Activated naive CD4-positive, alpha-beta T cell treated with anti-CD3 and anti-CD28 coated beads, Interleukin-2, amount 50 U/mL, for 24 hours (primary cell): Measurements from ENCODE around the gene MPHOSPH10.
"Not testable (repeated sequence)": the region's sequence is repeated elsewhere in the genome, so short reads cannot be mapped to it uniquely, and the experiment has no call there.

Source experiments
- H3K27ac Mint-ChIP-seq: one replicate; pipeline ENCODE4 v1.8.0; 2021; ENCODE audit warnings: mild to moderate bottlenecking, mixed read lengths
- H3K27me3 Mint-ChIP-seq: one replicate; pipeline ENCODE4 v1.8.0; 2021; ENCODE audit warnings: mixed read lengths
- H3K36me3 Mint-ChIP-seq: one replicate; pipeline ENCODE4 v1.8.0; 2021; ENCODE audit warnings: mixed read lengths
- H3K4me1 Mint-ChIP-seq: one replicate; pipeline ENCODE4 v1.8.0; 2021; ENCODE audit warnings: mixed read lengths
- H3K4me3 Mint-ChIP-seq: one replicate; pipeline ENCODE4 v1.8.0; 2021; ENCODE audit warnings: mild to moderate bottlenecking, mixed read lengths
- H3K9me3 Mint-ChIP-seq: one replicate; pipeline ENCODE4 v1.8.0; 2021; ENCODE audit warnings: mixed read lengths

The MPHOSPH10 gene

DNA sequence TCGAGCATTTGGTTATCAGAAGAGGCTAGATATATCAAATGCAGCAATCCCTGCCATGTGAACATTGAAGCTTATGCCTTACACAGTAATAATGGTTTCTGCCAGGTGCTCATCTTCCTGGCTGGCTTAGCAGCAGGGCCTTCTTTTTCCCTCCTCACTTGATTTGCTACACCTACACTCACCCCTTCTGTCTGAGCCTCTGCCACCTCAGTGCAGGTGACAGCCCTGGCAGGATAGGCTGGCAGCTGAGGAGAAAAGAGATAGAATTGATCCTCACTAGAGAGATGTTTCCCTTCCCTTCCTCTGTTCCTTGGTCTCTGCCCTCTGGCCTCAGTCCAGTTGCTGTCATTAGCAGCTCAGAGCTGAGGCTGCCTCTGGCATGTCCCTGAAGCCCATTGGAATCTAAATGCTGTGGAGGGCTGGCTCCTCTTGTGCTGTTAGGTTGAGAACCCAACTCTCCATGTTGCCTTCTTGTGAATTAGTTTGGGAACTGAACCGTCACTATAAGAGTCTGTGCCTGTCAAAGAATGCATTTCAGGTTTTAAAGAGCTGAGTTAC, 18.2 kb downstream of the MPHOSPH10 start:
- Mint-ChIP-seq H3K27me3 (no peaks in the 10 kb centered on the region), H3K4me1 (no peaks in the 10 kb centered on the region), H3K4me3 (no peak overlapping the region), H3K27ac (no peak overlapping the region), H3K9me3 (no peaks in the 10 kb centered on the region), H3K36me3 (peaks cover 17% of the 10 kb centered on the region)

DNA sequence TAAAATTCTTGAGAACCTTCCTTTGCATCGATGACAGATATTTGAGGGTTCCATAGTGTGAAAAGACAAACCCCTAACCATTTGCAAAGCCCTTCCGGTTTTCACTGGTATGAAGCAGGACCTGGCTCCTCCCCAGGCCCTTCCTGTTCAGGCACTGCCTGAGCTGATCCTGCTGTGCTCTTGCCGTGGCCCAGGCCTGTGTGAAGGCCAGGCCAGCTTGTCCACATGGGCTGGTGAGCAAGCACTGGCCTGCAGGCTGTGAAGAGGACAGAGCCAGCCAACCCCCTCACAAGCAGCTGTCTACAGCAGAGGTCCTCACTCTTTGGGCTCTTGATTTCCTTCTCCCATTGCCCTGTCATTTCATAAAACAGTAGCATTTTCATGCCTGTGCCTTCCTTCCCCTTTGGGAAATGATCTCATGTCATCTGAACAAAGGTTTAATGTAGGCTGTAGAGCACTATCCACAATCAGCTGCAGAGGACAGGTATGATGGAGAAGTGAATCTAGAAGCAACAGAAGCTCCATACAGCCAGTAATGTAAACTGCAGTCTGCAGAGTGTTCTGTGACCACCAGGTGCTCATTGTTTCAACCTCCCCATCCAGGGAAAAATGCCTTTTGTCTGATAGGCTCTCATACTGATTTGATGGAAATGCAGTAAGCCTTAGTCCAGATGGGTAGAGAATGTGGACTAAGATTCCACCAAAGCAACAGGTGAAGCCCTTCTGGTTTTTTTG, 19.8 kb downstream of the MPHOSPH10 start:
- H3K9me3 Mint-ChIP-seq = no peaks in the 10 kb centered on the region
- no peak overlapping the region for H3K27ac Mint-ChIP-seq
- no peak overlapping the region for H3K4me3 Mint-ChIP-seq
- H3K27me3 Mint-ChIP-seq = no peaks in the 10 kb centered on the region
- peaks cover 11% of the 10 kb centered on the region for H3K36me3 Mint-ChIP-seq
- H3K4me1 Mint-ChIP-seq = no peaks in the 10 kb centered on the region

DNA sequence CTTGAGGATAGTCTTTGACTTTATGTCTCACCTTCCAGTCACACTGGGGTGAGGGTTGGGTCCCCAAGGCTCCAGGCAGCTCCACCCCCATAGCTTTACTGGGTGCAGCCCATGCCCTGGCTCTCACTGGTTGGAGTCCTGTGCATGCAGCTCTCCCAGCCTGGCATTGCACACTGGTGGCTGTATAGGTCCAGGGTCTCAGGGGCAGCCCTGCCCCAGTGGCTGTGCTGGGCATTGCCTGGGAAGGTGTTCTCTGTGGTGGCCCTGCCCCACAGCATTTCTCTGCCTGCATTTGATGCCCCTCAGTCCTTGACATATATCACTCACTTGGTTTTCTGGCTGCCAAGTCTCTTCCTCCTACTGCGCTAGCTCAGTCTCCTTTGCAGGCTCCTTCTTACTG, 21.2 kb downstream of the MPHOSPH10 start:
- no peak overlapping the region for H3K4me3 Mint-ChIP-seq
- H3K27ac Mint-ChIP-seq = no peak overlapping the region
- H3K9me3 Mint-ChIP-seq = no peaks in the 10 kb centered on the region

DNA sequence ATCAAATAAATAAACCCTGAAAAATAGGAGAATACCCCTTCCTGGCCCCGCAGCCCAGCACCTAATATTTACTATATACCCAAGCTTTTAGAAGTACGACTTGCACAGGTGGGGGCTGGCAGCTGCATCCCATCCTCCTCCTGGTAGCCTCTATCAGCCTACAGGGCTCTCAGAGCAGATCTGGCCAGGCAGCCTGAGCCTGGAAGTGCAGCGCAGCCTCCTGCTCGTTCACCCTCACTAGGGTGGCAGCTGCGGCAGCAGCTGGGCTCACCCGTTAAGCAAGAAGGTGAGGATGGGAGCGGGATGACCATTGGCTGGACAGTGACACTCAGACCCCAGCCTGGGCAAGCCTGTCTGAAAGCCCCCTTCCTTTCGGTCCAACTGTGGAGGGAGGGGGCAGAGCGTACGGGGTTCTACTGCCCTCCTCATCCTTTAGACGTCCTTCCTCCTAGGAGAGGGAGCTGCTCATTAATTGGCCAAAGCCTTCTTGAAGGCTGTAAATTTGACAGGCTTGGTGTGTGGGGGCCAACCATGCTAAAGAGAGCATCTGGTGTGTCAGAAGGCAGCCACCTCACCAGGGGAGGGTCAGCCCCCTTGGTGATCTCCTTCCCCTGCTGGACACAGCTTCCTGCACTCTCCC, 23.3 kb downstream of the MPHOSPH10 start:
- peaks cover 2% of the 10 kb centered on the region for H3K27me3 Mint-ChIP-seq
- no peaks in the 10 kb centered on the region for H3K9me3 Mint-ChIP-seq
- peaks cover 8% of the 10 kb centered on the region for H3K4me1 Mint-ChIP-seq
- H3K36me3 Mint-ChIP-seq = peaks cover 5% of the 10 kb centered on the region
- H3K27ac Mint-ChIP-seq = no peak overlapping the region
- H3K4me3 Mint-ChIP-seq = no peak overlapping the region

More for the DNA sequence above, 21.2 kb downstream of the MPHOSPH10 start:
- Mint-ChIP-seq H3K4me1 (no peaks in the 10 kb centered on the region), H3K27me3 (no peaks in the 10 kb centered on the region), H3K36me3 (peaks cover 8% of the 10 kb centered on the region)

DNA sequence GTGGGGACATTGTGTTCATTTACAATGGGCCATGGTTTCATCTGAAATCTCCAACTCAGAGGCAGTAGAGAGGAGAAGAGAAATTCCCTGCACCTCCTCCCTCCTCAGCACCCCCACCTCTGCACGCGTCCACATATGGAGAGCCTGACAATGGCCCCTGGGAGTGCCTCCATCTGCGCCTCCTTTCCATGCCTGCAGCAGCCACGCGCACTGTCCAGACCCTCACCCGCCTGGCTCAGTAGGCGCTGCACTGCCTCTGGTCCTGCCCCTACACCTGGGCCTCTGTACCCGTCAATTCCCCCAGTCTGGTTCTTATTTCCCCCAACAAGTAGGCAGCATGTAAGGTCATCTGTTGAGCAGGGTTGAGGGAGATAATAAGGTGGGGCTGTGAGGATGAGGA, 23.8 kb downstream of the MPHOSPH10 start:
- Mint-ChIP-seq H3K27ac (no peak overlapping the region), H3K4me1 (peaks cover 8% of the 10 kb centered on the region), H3K9me3 (no peaks in the 10 kb centered on the region), H3K27me3 (peaks cover 2% of the 10 kb centered on the region), H3K4me3 (no peak overlapping the region), H3K36me3 (peaks cover 2% of the 10 kb centered on the region)

DNA sequence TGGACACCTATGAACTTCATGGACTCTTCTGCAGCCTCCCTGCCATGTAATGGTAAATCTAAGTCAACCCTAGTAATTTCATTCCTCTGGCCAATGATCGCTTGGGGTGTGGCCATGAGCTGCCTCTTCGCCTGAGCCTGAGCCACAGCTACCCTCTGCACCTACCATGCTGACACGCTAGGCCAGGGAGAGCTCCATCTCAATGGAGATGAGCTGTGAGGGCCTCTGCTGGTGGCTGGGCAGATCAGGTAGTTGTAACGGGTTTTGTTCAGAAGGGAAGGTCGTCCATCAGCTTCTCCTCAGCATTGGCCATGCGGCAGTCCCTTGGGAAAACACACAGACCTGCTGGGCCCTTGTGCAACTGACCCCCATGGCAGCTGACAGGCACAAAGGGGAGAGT, 24.4 kb downstream of the MPHOSPH10 start:
- no peak overlapping the region for H3K27ac Mint-ChIP-seq
- peaks cover 8% of the 10 kb centered on the region for H3K4me1 Mint-ChIP-seq
- peaks cover 2% of the 10 kb centered on the region for H3K27me3 Mint-ChIP-seq
- no peaks in the 10 kb centered on the region for H3K9me3 Mint-ChIP-seq
- no peaks in the 10 kb centered on the region for H3K36me3 Mint-ChIP-seq
- no peak overlapping the region for H3K4me3 Mint-ChIP-seq

DNA sequence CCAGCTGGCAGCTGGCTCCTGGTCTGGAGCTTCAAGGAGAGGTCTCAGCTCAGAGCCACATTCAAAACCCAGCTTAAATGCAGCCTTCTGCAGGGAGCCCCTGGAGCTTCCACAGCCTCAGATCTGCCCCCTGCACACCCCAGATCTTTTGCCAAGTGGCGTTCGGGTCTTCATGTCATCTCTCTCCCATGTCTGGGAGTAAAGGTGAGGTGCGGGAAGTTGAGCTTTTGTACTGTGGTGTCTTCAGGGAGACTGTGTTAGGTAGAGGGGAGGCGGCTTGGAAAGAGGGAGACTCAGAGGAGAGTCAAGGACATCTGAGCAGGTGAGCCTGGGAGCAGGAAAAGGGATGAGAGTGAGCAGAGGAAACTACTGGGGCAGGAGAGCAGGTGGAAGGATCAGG, 25.4 kb downstream of the MPHOSPH10 start:
- Mint-ChIP-seq H3K4me1 (peaks cover 8% of the 10 kb centered on the region), H3K27ac (no peak overlapping the region), H3K36me3 (no peaks in the 10 kb centered on the region), H3K4me3 (no peak overlapping the region), H3K9me3 (no peaks in the 10 kb centered on the region), H3K27me3 (peaks cover 2% of the 10 kb centered on the region)

DNA sequence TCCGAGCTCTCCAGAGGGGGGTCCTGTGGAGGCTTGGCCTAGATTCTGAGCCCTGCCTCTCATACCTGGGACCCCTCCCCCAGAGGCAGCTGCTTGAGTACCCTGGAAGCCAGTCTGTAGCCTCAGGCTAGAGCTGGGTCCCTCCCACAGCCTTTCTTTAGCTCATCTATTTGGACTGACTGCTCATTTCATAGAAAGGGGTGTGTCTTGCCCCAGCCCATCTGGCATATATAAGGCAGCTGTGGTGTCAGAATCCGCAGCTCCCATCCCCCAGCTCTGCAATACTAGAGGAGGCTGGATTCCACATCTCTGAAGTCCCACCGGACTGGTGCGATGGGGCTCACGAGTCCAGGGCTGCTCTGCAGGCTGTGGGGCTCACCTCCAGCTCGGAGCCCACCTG, 26.1 kb downstream of the MPHOSPH10 start:
- Mint-ChIP-seq H3K4me3 (no peak overlapping the region), H3K36me3 (no peaks in the 10 kb centered on the region), H3K27me3 (peaks cover 2% of the 10 kb centered on the region), H3K9me3 (no peaks in the 10 kb centered on the region), H3K27ac (no peak overlapping the region), H3K4me1 (peaks cover 8% of the 10 kb centered on the region)

DNA sequence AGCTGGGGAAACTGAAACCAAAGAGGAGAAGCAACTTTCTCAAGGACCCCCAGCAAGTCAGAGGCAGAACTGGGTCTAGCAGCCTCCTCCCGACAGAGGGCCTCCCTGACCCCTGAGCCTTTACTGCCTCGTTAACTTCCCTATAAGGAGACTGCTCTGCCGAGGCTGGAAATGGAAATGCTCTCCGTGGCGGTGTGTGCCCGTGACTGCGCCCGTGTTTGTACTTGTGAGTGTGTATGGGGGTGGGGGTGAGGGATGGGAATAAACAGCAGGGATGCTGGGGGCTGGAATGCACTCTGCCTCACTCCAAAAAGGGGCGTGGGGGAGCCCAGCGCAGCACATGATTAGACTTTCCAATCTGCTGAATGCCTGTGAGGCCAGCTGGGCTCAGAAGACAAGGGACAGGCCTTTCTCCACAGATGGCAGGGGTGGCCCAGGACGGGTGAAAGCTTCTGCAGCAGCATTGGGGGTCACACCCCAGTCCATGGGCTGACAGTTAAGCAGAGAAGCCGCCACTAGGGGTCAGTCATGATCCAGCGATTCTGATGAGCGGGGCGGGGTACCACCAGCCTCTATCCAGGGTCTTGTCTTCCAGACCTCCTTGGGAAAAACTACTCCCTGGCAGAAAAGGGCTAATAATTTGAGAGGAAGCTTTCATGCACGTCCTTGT, 26.8 kb downstream of the MPHOSPH10 start:
- H3K9me3 Mint-ChIP-seq = no peaks in the 10 kb centered on the region
- peaks cover 2% of the 10 kb centered on the region for H3K27me3 Mint-ChIP-seq
- no peaks in the 10 kb centered on the region for H3K36me3 Mint-ChIP-seq
- H3K4me3 Mint-ChIP-seq = no peak overlapping the region
- H3K27ac Mint-ChIP-seq = peak overlapping the region; percentile 52
- H3K4me1 Mint-ChIP-seq = peaks cover 8% of the 10 kb centered on the region

DNA sequence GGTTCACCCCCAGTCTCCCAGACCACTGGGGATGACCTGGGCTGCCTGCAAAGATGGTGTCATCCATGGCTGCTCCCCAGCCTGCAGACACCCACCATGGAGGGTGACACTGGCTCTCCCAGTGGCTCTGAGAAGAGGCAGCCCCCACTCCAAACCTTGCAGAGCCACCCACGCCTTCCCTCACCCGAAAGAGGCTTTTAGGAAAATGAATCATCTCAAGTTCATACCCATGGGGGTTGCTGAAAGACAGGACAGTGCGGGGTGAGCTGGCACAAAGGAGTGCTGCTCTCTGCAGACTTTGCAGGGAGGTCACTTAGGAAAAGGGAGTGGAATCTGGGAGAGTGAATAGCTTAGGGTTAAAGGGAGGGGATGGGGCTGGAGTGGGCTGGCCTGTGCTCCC, 36.4 kb downstream of the MPHOSPH10 start:
- H3K4me1 Mint-ChIP-seq = no peaks in the 10 kb centered on the region
- no peaks in the 10 kb centered on the region for H3K36me3 Mint-ChIP-seq
- H3K9me3 Mint-ChIP-seq = no peaks in the 10 kb centered on the region
- H3K27me3 Mint-ChIP-seq = peaks cover 3% of the 10 kb centered on the region
- H3K27ac Mint-ChIP-seq = no peak overlapping the region
- no peak overlapping the region for H3K4me3 Mint-ChIP-seq

DNA sequence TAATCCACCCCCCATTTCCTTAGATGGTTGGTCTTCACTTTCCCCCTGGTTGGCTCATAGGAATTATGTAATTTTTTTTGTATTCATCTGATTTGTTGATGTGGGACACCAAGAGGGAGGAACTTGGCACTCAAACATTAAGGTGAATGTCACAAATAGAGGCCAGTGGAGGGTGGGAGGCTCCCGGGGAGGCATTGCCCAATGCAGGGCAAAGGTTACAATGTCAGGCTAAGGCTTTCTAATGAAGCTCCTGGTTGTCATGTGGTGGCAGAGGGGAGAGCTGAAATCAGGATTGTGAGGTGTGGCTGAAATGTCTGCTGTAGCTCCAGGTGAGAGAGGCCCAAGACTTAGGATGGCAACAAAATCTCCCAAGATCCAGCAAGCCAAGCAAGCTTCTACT, 42.7 kb downstream of the MPHOSPH10 start:
- H3K27ac Mint-ChIP-seq = no peak overlapping the region
- peaks cover 8% of the 10 kb centered on the region for H3K4me1 Mint-ChIP-seq
- H3K27me3 Mint-ChIP-seq = peaks cover 3% of the 10 kb centered on the region
- H3K9me3 Mint-ChIP-seq = no peaks in the 10 kb centered on the region
- H3K36me3 Mint-ChIP-seq = no peaks in the 10 kb centered on the region
- no peak overlapping the region for H3K4me3 Mint-ChIP-seq

DNA sequence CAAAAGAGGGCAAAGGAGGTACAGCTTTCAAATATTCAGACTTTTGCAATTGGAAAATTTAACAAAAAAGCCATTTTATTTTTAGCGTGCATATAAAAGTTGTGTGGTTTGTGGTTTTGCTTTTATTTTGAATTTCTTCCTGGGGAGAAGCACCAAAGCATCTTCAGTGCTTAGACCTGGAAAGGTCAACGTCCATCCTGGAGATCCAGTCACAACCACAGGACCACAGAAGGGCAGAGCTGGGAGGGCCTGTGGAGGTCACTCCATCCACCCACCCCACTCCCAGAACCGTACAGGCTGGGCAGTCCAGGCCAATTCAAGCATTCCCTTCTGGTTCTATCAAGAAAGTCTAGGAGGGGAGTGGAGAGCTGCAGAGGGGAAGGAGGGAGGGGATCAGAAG, 43.8 kb downstream of the MPHOSPH10 start:
- H3K27ac Mint-ChIP-seq = no peak overlapping the region
- peaks cover 8% of the 10 kb centered on the region for H3K4me1 Mint-ChIP-seq
- H3K36me3 Mint-ChIP-seq = no peaks in the 10 kb centered on the region
- no peaks in the 10 kb centered on the region for H3K9me3 Mint-ChIP-seq
- H3K4me3 Mint-ChIP-seq = no peak overlapping the region
- peaks cover 3% of the 10 kb centered on the region for H3K27me3 Mint-ChIP-seq

DNA sequence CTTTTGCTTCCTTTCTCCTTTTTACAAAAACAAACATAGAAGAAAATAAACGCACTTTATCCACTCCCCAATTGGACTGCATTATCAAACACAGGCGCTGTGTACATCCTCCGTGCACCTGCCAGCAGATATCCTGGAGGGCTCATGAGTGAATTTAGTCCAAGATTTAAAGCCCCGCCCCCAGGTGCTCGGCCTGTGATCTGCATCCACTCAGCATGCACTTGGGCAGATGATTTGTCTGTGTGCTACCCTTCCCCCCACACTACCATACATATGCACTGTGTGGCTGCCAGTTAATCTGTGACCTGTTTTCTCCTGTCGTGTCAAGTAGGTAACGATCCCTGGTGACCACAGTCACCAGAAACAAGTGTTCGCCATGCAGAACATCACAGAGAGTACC, 48.4 kb downstream of the MPHOSPH10 start:
- not testable (repeated sequence) for H3K27me3 Mint-ChIP-seq, H3K4me3 Mint-ChIP-seq, H3K9me3 Mint-ChIP-seq, H3K36me3 Mint-ChIP-seq, H3K27ac Mint-ChIP-seq, H3K4me1 Mint-ChIP-seq

DNA sequence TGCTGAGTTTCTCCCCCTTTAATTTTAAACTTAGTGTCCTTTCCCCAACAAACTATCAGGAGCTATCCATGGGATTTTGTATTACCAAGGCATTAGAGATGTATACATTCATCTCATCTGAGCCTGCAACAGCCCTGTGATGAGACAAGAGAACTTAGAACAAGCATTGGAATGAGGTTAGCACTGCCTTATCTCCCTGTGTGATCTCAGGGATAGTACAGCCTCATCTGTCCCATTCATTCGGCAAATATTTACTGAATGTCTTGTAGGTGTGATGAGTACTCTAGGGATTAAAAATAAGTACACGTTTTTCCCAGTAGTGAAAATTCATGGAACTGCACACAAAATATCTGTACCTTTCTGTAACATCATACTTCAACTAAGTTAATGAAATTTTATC, 50.9 kb downstream of the MPHOSPH10 start:
- H3K4me3 Mint-ChIP-seq = no peak overlapping the region
- no peaks in the 10 kb centered on the region for H3K4me1 Mint-ChIP-seq
- no peak overlapping the region for H3K27ac Mint-ChIP-seq
- H3K36me3 Mint-ChIP-seq = no peaks in the 10 kb centered on the region
- peaks cover 3% of the 10 kb centered on the region for H3K27me3 Mint-ChIP-seq
- H3K9me3 Mint-ChIP-seq = no peaks in the 10 kb centered on the region

DNA sequence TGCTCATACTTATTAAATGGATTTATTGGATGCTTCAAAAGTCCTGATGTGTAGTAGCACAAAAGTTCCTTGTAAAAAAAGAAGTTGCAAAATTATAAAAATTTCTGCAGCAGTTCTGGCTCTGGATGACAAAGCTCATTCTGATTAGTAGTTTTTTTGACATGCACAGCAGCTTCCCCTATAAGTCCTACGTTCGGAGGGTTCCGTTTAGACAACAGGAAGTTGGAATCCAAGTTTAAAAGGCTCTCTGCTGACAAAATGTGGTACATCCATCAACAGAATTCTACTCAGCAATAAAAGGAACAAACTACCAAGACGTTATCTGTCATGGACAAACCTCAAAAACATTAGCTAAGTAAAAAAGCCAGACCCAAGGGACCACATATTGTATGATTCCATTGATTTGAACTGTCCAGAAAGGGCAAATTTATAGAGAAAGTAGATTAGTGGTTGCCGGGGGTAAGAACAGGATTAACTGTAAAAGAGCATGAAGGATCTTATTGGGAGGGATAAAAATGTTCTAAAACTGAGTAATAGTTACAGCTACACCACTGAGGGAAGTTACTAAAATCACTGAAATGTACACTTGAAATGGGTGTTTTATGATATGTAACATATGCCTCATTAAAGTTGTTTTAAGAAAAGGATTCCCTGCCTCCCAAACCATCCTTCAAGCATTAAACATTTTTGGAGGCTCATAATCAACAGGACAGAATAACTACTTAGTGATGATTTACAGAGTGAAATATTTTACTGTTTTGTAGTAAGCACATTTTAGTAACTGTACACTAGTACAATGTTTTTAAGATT, 53.1 kb downstream of the MPHOSPH10 start:
- H3K27me3 Mint-ChIP-seq, H3K36me3 Mint-ChIP-seq, H3K9me3 Mint-ChIP-seq, H3K27ac Mint-ChIP-seq, H3K4me1 Mint-ChIP-seq, H3K4me3 Mint-ChIP-seq: not testable (repeated sequence)
